GM20431 (cell line): ENCODE measurements around the gene ENKUR.

Experiments used
- in situ Hi-C: fragments of 300-500 bp; cut with MseI, MboI; formaldehyde crosslinking; loops from one replicate; pipeline ENCODE4 v1.15.0; 2020; ENCODE audit warnings: low sequenced_read_pairs; ENCODE audit not compliant: unreplicated experiment

Gene ENKUR

DNA sequence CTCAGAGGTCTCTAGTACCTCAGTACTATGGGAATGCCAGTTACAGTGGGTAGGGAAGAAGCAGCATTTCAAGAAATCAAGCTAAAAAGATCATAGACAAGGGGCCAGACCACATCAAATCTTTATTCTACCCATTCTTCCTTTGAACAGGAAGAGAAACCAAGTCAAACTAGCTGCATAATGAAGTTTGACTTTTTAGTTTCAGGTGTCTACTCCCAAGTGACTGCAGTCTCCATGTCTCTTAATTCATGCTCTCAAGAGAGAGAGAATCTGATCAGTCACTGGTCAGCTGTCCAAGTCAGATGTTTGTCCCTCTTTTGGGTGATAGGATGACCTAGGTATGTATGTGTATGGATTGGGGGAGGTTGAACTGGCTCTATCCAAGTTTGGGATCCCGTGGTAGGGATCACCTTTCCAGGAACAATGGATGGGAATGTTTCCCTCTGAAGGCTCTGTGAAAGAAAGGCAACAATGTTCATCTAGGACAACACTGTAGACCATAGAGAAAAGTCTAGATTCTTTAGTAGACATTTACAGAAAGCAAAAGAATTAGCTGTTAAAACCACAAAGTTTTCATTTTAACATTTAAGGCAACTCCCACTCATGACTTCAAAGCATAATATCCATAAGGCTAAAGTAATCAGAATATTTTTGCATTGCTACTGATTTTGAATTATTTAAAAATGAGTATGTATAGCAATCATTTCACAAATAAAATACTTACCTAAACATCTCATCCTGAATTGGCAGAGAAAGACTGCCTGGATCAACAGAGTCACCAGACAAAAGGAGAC lies 33.4 kb downstream of the ENKUR start:
- in situ Hi-C loops = no loop called here

- in situ Hi-C loops = no loop called here
Observed at GRCh38 chr10:24981161-24981710, 34.7 kb downstream of the ENKUR start.

DNA sequence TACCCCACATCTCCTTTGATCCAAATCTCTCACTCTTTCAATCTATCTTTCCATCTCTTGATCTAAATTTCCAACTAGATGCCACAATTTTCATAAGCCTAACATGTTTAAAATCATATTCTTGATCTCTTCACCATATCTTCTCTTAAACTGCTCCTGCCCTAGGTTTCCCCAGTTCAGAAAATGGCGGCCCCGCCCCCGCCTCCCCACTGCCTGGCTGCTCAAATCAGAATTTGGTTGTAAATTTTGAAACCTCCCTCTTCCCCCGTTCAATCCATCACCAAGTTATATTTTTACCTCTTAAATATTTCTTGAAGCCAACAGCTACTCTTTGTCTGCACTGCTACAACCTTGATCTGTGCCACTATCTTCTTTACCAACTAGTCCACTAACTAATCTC lies 36.3 kb downstream of the ENKUR start:
- in situ Hi-C loops = no loop called here

DNA sequence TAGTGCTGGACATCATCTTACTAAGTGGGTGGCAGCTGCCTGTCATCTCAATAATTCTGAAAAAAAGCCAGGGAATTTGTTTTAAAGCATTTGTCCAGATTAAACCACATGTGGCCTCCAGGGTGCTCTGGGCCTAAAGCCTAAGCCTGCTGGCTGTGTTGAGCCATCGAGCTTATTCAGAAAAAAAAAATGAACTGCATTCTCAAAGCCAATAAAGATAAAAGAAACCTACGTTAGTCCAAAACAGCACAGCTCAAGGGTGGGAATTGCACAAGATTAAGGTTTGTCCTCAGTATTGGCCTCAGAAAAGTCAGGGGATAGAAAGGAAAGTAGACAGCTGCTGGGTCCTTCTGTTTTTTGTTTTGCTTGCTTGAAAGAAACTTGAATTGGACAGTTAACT lies 41.0 kb downstream of the ENKUR start:
- in situ Hi-C loops = loop anchor here (25.0 kb wide), 1 partner anchor 338 kb away; no protein-coding TSS in a partner anchor

- in situ Hi-C loops = loop anchor here (25.0 kb wide), 1 partner anchor 336 kb away; no protein-coding TSS in a partner anchor
Observed at GRCh38 chr10:24973163-24973562, 42.8 kb downstream of the ENKUR start.

GRCh38 chr10:24971374-24971773 lies 44.6 kb downstream of the ENKUR start:
- in situ Hi-C loops = loop anchor here (25.0 kb wide), 1 partner anchor 334 kb away; no protein-coding TSS in a partner anchor

DNA sequence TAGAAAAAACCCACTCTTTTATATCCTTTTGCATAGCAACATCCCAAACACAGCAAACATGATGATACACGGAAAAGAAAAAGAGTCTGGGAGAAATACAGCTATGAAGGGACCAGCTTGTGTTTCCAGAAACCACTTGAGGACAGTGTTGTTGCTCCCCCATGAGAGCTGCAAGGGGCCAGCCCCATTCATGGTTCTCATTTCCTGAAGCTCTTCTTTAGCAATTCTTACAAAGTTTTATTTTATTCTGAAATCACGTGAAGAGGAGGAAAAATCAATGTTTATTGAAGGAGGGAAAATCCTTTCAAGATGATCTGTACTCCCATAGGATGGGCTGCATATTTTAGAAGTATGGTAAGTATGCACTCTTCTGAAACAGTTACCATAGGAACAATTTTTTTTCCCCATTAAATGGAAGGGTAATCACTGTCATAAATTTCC lies 46.1 kb downstream of the ENKUR start:
- in situ Hi-C loops = loop anchor here (25.0 kb wide), 1 partner anchor 333 kb away; no protein-coding TSS in a partner anchor

DNA sequence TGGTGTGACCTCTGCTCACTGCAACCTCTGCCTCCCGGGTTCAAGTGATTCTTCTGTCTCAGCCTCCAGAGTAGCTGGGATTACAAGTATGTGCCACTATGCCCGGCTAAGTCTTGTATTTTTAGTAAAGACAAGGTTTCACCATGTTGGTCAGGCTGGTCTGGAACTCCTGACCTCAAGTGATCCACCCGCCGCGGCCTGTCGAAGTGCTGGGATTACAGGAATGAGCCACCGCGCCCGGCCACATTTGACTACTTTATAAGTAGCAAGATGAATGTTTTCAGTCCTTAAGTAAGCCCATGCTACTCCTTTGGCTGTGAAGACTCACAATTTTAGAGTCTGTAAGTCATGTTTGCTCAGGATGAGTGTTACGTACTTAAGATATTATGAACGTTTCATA lies 47.0 kb downstream of the ENKUR start:
- in situ Hi-C loops = loop anchor here (25.0 kb wide), 1 partner anchor 332 kb away; no protein-coding TSS in a partner anchor

DNA sequence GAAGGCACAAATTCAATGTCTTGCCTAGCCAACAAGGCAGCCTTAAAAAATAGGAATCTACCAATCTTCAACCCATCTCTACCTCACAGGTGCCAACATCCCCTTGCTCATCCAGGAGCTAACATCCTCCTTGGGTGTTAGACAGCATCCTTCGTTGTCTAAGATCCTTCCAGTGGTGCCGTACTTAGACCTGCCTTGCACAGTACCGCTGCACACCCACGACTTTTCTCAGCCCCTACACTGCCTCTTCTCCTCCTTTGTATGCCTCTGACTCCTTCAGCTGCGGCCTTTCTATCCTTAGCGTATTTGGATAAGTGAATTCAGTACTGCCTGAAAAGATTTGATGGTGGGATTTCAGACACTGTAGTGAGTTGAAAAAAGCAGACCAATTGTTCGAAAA lies 47.6 kb downstream of the ENKUR start:
- in situ Hi-C loops = loop anchor here (25.0 kb wide), 1 partner anchor 331 kb away; no protein-coding TSS in a partner anchor

DNA sequence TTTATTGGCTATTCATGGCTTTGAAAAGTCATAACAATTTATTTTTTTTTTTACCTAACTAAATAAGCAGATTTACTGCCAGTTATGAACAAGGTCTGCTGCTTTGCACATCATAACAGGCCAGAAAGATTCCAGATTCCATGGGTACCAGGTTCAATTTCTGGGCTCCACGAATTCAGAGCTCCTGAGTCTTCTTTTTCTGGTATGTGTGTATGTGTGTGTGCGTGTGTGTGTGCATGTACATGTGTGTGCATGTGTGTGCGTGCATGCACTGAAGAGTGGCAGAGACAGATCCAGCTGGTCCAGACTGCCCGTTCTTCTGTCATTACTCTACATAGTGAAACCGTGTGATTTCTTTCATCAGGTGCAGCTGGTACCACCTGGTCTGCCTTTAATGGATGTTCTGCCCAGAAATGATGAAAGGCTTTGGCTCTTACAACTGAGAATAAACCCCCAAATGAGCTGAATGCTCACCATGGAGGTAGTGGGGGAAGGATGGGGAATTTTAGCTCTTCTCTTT lies 48.9 kb downstream of the ENKUR start:
- in situ Hi-C loops = loop anchor here (25.0 kb wide), 1 partner anchor 330 kb away; no protein-coding TSS in a partner anchor

DNA sequence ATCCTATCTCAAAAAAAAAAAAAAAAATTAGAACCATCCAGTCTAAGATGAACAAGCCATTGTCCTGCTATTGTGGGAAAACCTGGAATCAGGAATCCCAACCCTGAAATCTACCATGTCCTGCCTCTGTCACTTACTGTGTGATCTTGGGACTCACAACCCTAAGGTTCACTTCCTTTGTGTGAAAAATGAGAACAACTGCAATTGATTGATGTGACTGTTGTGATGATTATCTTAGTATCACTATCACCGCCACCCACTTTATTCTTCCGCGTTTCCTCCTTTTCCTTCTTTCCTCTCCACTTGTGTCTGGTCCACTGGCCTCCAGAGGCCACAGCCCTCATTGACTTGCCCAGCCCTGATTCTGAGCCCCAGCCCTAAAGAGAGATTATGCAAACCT lies 50.9 kb downstream of the ENKUR start:
- in situ Hi-C loops = loop anchor here (25.0 kb wide), 1 partner anchor 328 kb away; no protein-coding TSS in a partner anchor

DNA sequence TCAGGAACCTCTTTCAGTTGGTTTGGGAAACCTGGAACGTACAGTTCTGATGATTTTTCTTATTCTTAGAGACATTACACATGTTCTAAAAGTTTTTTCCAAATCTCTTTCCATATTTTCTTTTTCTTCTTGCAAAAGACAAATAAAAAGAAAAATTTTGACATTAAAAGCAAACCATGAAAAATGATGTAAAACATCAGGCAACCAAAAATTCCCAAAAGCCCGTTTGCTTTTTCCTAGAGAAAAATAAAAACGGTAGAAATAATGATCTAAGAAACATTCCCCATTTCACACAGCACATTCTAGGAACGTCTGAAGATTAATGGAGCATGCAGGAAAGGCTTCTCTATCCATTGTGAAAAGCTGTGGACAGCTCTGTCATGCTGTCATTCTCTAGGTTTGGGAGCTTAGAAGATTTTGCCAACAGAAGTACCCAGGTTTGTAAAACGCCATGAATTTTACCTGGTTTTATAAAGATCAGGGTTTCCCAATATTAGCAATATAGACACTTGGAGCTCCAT lies 52.4 kb downstream of the ENKUR start:
- in situ Hi-C loops = loop anchor here (25.0 kb wide), 1 partner anchor 326 kb away; no protein-coding TSS in a partner anchor

GRCh38 chr10:24962995-24963394 lies 53.0 kb downstream of the ENKUR start:
- in situ Hi-C loops = loop anchor here (25.0 kb wide), 1 partner anchor 326 kb away; no protein-coding TSS in a partner anchor

DNA sequence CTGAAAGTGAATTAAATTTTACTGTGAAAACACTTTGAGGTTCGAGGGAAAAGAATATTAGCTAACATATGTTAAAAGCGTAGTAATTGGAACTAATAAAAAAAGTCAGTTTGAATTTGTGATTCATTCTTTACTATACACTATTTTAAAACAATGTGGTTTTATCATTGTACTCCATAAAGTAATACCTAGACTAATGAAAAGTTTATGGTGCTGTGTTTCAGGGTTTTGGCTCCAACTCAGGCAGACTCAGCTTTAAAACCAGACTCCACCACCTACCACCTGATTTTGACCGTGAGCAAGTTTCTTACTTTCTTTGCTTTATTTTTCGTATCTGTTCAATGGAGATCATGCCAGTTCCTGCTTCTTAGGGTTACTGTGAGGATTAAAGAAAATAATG lies 54.4 kb downstream of the ENKUR start:
- in situ Hi-C loops = loop anchor here (25.0 kb wide), 1 partner anchor 324 kb away; no protein-coding TSS in a partner anchor

DNA sequence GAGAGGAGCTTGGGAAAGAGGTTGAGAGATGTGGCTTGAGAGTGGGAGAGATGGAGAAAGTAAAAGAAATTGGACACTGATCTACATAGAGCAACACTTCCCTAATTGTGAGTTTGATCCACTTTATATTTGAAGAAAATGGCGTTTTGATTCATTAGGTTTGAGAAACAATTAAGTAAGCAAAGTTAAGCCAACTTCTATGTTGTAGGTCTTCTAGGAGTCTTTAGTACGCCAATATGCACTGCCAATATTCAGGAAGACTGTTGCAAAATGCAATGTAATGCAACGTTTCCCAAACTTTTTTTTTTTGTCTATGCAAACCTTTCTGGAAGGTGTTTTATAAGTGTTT lies 56.6 kb downstream of the ENKUR start:
- in situ Hi-C loops = loop anchor here (25.0 kb wide), 1 partner anchor 322 kb away; no protein-coding TSS in a partner anchor

DNA sequence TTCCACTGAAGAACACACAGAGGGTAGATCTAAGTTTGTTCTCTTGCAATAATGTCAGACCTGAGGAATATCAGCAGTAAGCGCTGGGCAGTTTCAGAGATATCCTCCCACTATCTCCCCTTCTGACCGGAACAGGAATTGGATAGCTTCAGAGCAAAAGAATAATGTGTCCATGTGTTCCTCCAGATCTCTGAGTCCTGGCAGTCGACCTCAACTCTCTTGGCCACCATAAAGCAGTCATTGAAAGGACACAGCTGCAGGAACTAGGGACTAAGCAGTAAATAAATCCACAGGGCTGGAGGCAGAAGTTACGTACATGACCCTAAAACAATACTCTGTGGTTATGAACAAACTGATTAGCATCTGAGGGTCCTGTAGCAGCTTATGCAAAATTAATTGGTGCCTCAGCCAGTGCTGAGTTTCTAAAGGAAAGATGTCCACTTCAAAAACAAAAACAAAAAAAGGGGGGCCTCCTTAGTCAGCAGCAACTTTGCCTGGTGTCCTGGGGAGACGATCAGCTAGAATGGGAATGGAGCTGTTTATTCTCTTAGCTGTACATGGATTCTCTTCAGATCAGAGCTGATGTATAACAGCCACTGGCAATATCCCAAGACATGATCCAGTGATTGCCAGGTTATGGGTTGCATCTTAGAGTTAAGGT lies 57.1 kb downstream of the ENKUR start:
- in situ Hi-C loops = loop anchor here (25.0 kb wide), 1 partner anchor 322 kb away; no protein-coding TSS in a partner anchor

DNA sequence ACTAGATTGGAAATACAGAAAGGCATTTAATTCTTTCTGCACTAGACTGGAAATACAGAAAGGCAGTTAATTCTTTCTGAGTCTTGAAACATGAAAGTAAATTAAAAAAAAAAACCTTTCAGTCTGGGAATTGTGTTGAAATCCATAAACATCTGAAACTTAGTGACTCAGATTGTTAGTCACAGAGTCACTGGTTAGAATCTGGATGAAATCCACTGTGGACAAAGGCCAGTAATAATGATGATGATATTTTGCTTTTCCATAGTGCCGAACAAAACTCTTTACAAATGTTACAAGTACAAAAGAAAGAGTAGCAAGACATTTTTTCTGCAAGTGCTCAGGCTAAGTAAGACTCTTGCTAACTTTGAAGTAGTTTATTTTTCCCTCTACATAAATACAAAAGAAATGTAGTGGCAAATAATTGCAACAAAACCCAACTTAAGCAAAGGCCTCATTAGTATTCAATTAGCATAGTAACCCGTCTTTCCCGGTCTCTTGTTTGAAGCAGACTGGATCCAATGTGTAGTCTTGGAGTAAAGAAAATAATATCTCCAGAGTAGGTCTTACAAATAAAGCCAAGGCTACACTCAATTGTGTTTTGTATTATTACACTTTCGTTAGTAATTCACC lies 57.8 kb downstream of the ENKUR start:
- in situ Hi-C loops = loop anchor here (25.0 kb wide), 1 partner anchor 321 kb away; no protein-coding TSS in a partner anchor

GRCh38 chr10:24957624-24958051 lies 58.3 kb downstream of the ENKUR start:
- in situ Hi-C loops = loop anchor here (25.0 kb wide), 1 partner anchor 320 kb away; no protein-coding TSS in a partner anchor

DNA sequence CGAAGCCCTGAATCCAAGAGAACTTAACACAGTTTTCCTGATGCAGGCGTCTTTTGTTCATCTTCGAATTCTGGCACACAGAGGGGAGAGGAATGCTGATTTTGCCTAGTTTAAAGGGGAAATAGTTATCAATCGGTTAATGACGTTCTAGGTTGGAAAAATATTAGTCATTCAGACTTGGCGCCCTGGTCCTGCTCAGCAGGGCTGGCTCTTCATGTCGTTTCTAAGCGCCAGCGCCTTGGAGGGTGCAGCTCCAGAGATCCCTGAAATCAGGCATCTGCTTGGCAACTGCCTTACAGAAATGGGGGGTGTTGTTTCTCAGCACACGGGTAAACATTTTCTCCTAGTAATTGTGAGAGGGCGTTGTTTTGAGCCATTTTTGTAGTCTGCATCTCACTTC lies 62.3 kb downstream of the ENKUR start:
- in situ Hi-C loops = loop anchor here (25.0 kb wide), 1 partner anchor 316 kb away; no protein-coding TSS in a partner anchor
